ENCODE results near the gene ADGRL3. TPM values are rescaled to one million over a fixed set of nuclear protein-coding genes. Genes with fewer than 3 reads are reported as not detected.

Gene ADGRL3
- total and polyA plus RNA-seq, 2 donors (not counting 1 experiment from before 2014, with no cell fraction given), result not detected

DNA sequence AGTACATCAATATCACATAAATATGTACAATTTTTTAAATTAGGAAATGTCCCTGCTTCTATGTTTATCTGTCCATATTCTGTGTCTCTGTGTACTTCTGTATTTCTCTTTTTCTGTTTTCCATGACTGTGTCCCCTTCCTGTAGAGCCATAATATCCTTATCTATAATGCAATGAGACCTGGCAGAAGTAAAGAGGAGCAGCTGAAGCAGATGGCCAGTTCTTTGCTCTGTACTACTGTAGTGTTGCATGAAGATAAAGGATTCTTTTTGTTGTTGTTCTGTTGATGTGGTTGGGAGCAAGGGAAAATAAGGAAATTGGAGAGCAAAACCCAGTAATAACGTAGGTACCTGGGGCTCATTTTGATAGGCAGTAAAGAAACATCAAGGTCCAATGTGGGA, 301.7 kb downstream of the ADGRL3 start:
- Mint-ChIP-seq H3K4me3 (no peak overlapping the region), H3K4me1 (no peaks in the 10 kb centered on the region), H3K27ac (no peak overlapping the region), H3K27me3 (no peaks in the 10 kb centered on the region), H3K9me3 (ENCODE audit: insufficient read depth) (no peaks in the 10 kb centered on the region)
- no peaks in the 10 kb centered on the region for H4K20me1 ChIP-seq (ENCODE audit: control insufficient read depth, insufficient read depth, low read length, poor library complexity, severe bottlenecking)
- ATAC-seq (ENCODE audit: low read depth) (no peak), DNase-seq (no peak)
- no peak for TF ChIP-seq EZH2 (IDR thresholded peaks at IDR 0.05; ENCODE audit: borderline replicate concordance, insufficient read depth, low read depth, low read length, poor library complexity, severe bottlenecking)
- TF ChIP-seq CTCF (IDR thresholded peaks at IDR 0.05), result no peak
- no peaks in the 10 kb centered on the region for H3K27me3 ChIP-seq (replicated peaks in 1 of 4; ENCODE audit: control extremely low read depth in 1 of 4, control insufficient read depth in 3 of 4, insufficient read depth in 4 of 4, low read length in 3 of 4)
- POLR2A ChIA-PET, result no interaction called here
- H3K36me3 ChIP-seq (replicated peaks in 1 of 2; ENCODE audit: control extremely low read depth in 1 of 2, control insufficient read depth in 1 of 2, extremely low read depth in 1 of 2, insufficient read depth in 2 of 2, low read length in 1 of 2), result no peaks in the 10 kb centered on the region
- H3K9me3 ChIP-seq (ENCODE audit: control extremely low read depth in 1 of 3, control insufficient read depth in 2 of 3, insufficient read depth in 1 of 3, low read length in 2 of 3), result no peaks in the 10 kb centered on the region
- no peaks in the 10 kb centered on the region for H3K79me2 ChIP-seq (ENCODE audit: control insufficient read depth, insufficient read depth, low read length)
- no peaks in the 10 kb centered on the region for H3K4me1 ChIP-seq (ENCODE audit: control insufficient read depth in 2 of 2, insufficient read depth in 2 of 2, low read length in 2 of 2)
- no peak overlapping the region for H3K4me3 ChIP-seq (ENCODE audit: control extremely low read depth in 1 of 5, extremely low read depth in 1 of 5, insufficient read depth in 1 of 5, low read depth in 2 of 5, low read length in 4 of 5)
- 50% methylated on average over 1 of the region's 1 CpG for WGBS (ENCODE audit: insufficient coverage)
- no peak overlapping the region for H3K9ac ChIP-seq (ENCODE audit: low read length)
- intact Hi-C loops (cut with micrococcal nuclease), result no loop called here
- CTCF ChIA-PET, result no interaction called here
- no peak overlapping the region for H3K4me2 ChIP-seq (replicated peaks; ENCODE audit: low read depth, low read length, poor library complexity, severe bottlenecking)
- H3K27ac ChIP-seq (ENCODE audit: low read length in 2 of 2), result no peak overlapping the region
- no peak overlapping the region for H2AFZ ChIP-seq (ENCODE audit: insufficient read depth, low read depth, low read length, poor library complexity, severe bottlenecking)

GRCh38 chr4:61505773-61506685, 305.9 kb downstream of the ADGRL3 start:
- no peak for ATAC-seq (ENCODE audit: low read depth)
- H3K4me2 ChIP-seq (replicated peaks; ENCODE audit: low read depth, low read length, poor library complexity, severe bottlenecking), result no peak overlapping the region
- no peak overlapping the region for H3K4me3 ChIP-seq (ENCODE audit: control extremely low read depth in 1 of 5, extremely low read depth in 1 of 5, insufficient read depth in 1 of 5, low read depth in 2 of 5, low read length in 4 of 5)
- Mint-ChIP-seq H3K4me3 (no peak overlapping the region), H3K27ac (no peak overlapping the region), H3K4me1 (no peaks in the 10 kb centered on the region), H3K9me3 (ENCODE audit: insufficient read depth) (peaks cover 4% of the 10 kb centered on the region), H3K27me3 (no peaks in the 10 kb centered on the region)
- peaks cover 0 to 4% (median 0%) of the 10 kb centered on the region in 3 donors for H3K9me3 ChIP-seq (ENCODE audit: control extremely low read depth in 1 of 3, control insufficient read depth in 2 of 3, insufficient read depth in 1 of 3, low read length in 2 of 3)
- H3K79me2 ChIP-seq (ENCODE audit: control insufficient read depth, insufficient read depth, low read length), result no peaks in the 10 kb centered on the region
- no peak overlapping the region for H3K27ac ChIP-seq (ENCODE audit: low read length in 2 of 2)
- H3K4me1 ChIP-seq (ENCODE audit: control insufficient read depth in 2 of 2, insufficient read depth in 2 of 2, low read length in 2 of 2), result no peaks in the 10 kb centered on the region
- no CpG with 5 or more reads among the region's 2 CpGs for whole genome bisulfite sequencing (ENCODE audit: insufficient coverage)
- POLR2A ChIA-PET, result no interaction called here
- DNase-seq, result no peak
- no peaks in the 10 kb centered on the region for H4K20me1 ChIP-seq (ENCODE audit: control insufficient read depth, insufficient read depth, low read length, poor library complexity, severe bottlenecking)
- no peaks in the 10 kb centered on the region for H3K36me3 ChIP-seq (replicated peaks in 1 of 2; ENCODE audit: control extremely low read depth in 1 of 2, control insufficient read depth in 1 of 2, extremely low read depth in 1 of 2, insufficient read depth in 2 of 2, low read length in 1 of 2)
- CTCF ChIA-PET, result no interaction called here
- intact Hi-C loops (cut with micrococcal nuclease), result no loop called here
- H3K27me3 ChIP-seq (replicated peaks in 1 of 4; ENCODE audit: control extremely low read depth in 1 of 4, control insufficient read depth in 3 of 4, insufficient read depth in 4 of 4, low read length in 3 of 4), result no peaks in the 10 kb centered on the region
- H2AFZ ChIP-seq (ENCODE audit: insufficient read depth, low read depth, low read length, poor library complexity, severe bottlenecking), result no peak overlapping the region
- TF ChIP-seq CTCF (IDR thresholded peaks at IDR 0.05) (no peak), EZH2 (IDR thresholded peaks at IDR 0.05; ENCODE audit: borderline replicate concordance, insufficient read depth, low read depth, low read length, poor library complexity, severe bottlenecking) (no peak)
- no peak overlapping the region for H3K9ac ChIP-seq (ENCODE audit: low read length)

Data from B cell (primary cell).